COR-L47 (cell line): ENCODE measurements around the gene ITGA2B.
"Not testable (repeated sequence)": the region's sequence is repeated elsewhere in the genome, so short reads cannot be mapped to it uniquely, and the experiment has no call there.

Source experiments
- DNase-seq: peaks from one replicate; lab custom pipeline; 2025; lab: John Stamatoyannopoulos, UW

The ITGA2B gene

GRCh38 chr17:44389281-44389680 is at the start of gene ITGA2B:
ITGA2B (minus strand) TSS chr17:44389649; CDS start chr17:44389473, 176 bp downstream.
- DNase-seq, result no peak

GRCh38 chr17:44439168-44439567 is 49.7 kb upstream of the ITGA2B start:
- DNase-seq, result no peak

GRCh38 chr17:44438636-44439035 is 49.2 kb upstream of the ITGA2B start:
- no peak for DNase-seq

DNA sequence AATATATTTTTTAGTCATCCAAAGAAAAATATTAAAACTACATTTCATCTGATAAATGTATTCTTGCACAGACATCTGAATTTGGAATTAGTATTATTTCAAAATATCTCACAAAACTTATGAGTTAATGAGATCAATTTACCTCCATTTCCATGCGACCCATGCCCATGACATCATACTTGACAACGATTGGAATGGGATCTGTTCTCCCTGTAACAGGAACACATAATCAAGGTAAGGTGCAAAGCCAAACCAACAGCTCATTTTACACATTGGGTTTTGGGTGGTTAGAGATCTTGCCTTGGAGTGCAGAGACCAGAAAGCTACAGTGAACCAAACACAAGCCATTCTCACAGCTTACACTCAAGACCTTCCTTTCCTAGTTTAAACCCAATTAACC is 46.9 kb upstream of the ITGA2B start:
- DNase-seq, result no peak

DNA sequence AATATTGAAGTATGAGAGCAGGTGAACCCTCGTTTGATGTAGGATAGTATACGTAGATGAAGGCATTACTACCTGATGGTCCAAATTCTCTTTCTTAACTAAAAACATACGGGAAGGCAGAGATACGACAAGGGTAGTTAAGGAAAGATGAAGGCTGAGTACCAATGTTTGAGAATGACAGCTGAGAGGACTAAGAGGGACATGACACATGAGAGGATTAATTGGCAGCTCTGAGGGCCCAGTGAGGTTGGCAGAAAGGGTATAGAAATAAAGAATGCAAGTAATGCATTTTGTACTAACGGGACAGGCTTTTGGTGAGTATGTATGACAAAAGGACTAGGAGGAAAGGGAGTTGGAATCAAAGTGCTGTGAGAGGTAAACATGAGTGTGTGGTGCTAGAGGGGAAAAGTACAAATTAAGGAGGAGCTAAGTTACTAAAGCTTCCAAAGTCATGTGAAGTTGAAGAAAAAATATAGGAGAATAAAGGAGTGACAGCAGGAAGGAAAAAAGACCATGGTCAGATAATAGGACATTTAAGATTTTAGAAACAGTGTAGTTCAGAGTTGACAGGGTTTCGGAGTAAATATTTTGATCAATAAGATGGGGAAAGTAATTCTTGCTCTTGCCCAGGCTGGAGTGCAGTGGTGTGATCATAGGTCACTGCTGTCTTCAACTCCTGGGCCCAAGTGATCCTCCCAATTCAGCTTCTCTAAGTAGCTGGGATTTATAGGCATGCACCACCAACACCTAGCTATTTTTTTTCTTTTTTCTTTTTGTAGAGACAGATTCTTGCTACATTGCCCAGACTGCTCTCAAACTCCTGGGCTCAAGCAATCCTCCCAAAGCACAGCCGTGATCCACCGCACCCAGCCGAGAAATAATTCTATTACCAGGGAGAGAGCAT is 43.1 kb upstream of the ITGA2B start:
- DNase-seq, result no peak

DNA sequence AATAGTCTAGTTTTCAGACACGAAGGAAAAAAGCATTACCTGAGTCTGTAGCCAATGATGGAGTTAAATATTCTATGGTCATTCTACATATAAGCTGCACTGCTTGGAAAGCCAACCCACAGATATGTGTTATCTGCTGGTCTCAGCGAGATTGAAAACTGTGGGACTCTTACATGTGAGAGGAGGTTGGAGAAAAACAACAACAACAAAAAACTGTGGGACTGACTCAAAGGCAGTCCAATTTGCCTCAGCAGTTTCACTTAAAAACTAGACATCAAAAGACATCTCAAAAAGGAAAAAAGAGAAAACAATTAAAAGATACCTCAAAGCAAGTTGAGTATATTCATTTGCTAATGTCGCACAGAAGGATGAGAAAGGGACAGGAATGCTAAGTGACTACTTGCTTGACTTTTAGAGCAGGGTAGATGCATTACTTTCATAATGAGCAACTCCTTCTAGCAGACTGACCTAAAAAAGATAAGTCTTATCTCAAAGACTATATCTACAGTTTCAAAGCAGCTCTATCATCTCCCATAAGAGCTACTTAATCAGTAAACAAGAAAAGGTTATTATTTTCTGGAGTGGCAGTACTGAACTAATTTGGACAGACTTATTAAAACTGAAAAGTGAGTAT is 35.5 kb upstream of the ITGA2B start:
- no peak for DNase-seq

GRCh38 chr17:44417553-44417952 is 28.1 kb upstream of the ITGA2B start:
- no peak for DNase-seq

GRCh38 chr17:44416558-44417289 is 27.3 kb upstream of the ITGA2B start:
- DNase-seq, result no peak

DNA sequence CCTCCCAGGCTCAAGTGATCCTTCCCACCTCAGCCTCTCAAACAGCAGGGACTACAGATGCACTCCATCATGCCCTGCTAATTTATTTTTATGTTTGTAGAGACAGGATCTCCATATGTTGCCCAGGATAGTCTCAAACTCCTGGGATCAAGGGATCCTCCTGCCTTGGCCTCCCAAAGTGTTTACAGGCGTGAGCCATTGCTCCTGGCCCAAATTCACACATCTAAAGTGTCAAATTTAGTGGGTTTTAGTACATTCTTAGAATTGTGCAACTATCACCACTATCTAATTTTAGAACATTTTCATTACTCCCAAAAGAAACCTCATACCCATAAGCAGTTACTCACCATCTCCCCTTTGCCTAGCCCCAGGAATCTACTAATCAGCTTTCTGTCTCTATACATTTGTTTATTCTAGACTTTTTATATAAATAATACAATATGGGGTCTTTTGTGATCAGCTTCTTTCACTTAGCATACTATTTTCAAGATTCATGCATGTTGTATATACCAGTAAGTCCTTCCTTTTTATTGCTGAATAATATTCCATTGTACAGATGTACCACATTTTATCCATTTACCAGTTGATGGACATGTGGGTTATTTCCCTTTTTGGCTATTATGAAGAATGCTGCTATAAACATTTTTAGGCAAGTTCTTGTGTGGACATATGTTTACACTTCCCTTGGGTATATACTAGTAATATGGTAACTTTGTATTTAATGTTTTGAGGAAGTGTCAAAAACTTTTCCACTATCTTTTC is 25.1 kb upstream of the ITGA2B start:
- DNase-seq, result no peak

- DNase-seq, result no peak
Observed at GRCh38 chr17:44409309-44410028, 20.0 kb upstream of the ITGA2B start.

DNA sequence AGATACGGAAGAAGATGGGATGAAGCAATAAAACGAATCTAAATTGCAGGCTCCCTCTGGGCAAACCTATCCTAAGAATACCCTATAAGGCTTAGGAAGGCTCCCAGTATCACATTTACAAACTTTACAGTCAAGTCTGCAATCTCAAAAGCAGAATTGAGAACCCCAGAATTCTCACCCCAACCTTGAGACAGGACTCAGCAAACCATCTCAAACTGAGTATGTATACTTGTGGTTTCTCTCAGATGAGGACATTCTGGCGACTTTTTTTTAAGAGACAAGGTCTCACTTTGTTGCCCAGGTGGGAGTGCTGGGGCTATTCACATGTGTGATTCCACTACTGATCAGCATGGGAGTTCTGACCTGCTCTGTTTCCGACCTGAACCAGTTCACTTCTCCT is 19.3 kb upstream of the ITGA2B start:
- no peak for DNase-seq

- DNase-seq, result no peak
Observed at GRCh38 chr17:44402564-44403172, 13.2 kb upstream of the ITGA2B start.

DNA sequence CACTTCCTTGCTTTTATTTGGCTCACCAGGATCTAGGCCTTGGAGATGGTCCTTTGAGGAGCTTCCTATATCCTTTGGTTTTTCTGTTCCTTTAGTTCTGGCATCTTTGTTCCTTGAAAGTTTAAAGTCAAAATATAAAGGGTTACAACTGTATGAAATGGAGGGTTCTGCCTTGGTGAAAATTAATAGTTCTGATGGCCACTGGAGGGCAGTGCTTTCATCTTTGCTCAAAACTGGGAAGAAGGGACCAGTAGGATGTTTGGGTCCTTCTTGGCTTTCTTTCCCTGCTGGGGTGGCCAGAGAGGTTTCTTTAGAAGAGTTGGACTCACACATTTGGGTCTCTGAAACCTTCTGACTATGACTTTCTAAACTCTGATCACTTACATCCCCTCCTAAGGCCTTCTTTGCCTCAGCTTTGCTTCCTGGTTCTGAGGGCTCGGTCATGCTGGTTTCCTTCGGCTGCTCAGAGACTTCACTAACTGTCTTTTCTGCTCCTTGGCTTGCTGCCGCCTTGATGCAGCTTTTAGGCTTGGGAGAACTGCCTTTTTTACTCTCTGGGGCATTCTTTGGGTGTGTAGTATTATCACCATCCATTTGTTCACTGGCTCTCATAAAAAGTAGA is 10.9 kb upstream of the ITGA2B start:
- no peak for DNase-seq

GRCh38 chr17:44398692-44399691 is 9.5 kb upstream of the ITGA2B start:
- no peak for DNase-seq

DNA sequence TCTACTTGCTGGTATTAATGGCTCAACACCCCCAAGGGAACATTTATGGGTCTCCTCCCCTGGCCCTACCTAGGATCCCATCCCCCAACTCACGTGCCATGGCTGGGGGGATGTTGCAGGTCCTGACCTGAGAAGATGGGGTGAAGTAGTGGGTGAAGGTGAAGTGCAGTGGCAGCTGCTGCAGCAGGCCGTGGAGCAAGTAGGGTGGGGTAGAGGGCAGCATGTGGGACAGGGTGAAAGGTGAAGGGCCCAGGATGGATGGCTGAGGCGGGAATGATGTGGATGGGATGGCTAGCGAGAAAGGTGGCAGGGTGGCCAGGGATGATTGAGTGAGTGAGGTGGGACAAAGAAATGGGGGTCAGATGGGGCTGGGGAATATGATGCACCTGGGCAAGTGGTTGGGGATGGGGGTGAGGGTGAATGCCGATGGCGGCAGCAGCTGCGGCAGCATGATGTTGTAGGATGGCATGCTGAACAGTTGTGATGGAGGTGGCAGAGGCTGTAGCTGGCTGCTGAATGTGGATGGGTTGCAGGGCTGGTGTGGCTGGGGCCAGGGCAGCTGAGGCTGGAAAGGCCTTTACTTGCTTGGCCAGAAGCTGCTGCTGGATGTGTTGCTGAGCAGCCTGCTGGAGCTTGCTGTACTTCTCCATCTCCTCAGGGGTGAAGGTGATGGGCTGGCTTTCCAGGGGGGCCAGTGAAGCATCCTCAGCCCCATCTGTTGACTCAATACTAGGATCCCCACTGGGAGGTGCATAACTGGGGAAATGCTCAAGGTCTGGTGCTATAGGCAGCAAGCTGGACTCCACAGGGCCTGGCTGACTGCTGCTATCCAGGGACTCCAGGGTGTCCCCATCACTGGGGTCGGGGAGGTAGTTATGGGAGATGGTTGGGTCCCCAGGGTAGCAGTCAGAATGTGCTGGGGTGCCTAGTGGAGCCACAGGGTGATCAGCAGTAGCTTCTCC is 8.3 kb upstream of the ITGA2B start:
- no peak for DNase-seq

DNA sequence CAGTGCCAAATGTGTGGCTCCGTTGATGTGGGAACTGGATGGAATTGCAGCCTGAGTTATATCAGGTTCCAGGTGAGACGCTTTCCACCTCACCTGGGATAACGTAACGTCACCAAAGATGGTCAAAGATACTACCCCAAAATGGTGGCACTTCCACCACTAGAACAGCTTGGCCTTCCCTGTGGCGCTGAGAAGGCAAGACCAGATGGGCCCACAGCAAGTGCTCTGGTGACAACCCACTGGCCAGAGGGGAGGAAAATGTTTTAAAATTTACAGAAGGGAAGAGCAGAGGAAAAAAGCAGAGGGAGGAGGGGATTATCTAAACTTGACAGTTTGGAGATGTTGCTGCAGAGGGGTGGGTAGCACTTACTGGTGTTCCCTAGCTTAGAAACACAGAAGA is 7.5 kb upstream of the ITGA2B start:
- no peak for DNase-seq

DNA sequence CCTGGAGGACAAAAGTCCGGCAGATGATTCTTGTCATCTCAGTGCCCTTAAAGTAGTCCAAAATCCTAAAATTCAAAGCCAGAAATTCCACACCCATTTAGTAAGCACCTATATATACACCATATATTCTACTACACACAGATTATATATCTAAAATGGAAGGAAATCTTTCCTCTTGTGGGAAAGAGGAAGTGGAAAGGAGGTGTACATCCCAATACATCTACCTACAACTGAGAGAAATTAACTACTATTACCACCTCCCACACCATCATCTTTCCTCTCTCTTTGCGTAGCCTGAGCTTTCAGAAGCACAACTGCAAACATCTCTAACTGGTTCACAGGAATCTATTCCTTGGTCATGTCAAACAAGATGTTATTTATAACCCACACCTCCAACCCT is 5.4 kb upstream of the ITGA2B start:
- no peak for DNase-seq

DNA sequence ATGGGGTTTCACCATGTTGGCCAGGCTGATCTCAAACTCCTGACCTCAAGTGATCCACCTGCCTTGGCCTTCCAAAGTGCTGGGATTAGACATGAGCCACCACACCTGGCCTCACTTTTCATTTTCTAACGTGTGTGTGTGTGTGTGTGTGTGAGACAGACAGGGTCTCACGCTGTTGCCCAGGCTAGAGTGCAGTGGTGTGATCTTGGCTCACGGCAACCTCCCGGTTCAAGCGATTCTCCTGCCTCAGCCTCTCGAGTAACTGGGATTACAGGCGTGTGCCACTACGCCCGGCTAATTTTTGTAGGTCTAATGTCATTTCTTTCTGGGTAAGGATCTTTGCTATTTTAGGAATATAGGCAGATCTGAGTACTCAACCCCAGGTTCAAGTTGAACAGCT is 4.7 kb upstream of the ITGA2B start:
- not testable (repeated sequence) for DNase-seq
